Measurements from ENCODE around the gene KYNU.
"Not testable (repeated sequence)": the region's sequence is repeated elsewhere in the genome, so short reads cannot be mapped to it uniquely, and the experiment has no call there.

KYNU gene

DNA sequence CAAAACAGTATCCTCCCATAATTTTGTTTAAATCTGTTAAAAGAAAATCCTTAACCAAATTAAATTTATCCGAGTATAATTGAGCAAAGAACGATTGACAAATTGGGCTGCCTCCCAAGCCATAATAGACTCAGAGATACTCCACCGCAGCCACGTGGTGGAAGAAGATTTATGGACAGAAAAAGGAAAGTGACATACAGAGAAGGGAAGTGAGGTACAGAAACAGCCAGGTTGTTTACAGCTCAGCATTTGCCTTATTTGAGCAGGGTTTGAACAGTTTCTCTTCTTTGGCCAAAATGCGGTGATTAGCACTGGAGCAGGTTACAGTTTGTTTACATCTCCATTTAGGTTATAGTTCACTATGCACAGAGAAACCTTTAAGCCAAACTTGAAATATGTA lies 60.8 kb downstream of the KYNU start:
- no peak for DNase-seq (ENCODE audit: extremely low read depth, low read depth)
- TF ChIP-seq, protein P1, sequence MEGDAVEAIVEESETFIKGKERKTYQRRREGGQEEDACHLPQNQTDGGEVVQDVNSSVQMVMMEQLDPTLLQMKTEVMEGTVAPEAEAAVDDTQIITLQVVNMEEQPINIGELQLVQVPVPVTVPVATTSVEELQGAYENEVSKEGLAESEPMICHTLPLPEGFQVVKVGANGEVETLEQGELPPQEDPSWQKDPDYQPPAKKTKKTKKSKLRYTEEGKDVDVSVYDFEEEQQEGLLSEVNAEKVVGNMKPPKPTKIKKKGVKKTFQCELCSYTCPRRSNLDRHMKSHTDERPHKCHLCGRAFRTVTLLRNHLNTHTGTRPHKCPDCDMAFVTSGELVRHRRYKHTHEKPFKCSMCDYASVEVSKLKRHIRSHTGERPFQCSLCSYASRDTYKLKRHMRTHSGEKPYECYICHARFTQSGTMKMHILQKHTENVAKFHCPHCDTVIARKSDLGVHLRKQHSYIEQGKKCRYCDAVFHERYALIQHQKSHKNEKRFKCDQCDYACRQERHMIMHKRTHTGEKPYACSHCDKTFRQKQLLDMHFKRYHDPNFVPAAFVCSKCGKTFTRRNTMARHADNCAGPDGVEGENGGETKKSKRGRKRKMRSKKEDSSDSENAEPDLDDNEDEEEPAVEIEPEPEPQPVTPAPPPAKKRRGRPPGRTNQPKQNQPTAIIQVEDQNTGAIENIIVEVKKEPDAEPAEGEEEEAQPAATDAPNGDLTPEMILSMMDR (IDR thresholded peaks at IDR 0.05; ENCODE audit: low read depth, low read length): no peak

DNA sequence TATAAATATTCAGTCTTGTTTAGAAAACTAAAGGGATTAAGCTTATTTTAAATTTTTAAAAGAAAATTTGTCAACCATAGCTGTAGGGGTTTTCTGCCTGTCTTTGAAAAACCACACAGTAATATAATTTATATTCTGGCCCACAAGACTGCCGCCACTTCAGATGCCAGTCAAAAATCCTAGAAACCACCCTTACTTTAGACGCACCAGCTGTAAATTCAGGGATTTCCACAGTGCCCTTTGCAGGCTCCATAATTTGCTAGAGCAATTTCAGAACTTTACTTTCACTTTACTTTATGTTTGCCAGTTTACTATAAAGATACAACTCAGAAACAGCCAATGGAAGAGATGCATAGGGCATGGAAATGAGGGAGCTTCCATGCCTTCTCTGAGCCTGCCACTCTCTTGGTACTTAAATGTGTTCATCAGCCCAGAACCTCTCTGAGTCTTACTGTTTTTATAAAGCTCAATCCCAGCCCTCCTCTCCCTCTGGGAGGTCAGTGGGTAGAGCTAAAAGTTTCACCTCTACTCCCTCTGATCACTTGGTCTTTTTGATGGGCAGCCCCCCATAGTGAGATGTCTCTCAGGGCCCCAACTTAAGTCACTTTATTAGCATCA lies 63.3 kb downstream of the KYNU start:
- TF ChIP-seq, protein P1 (IDR thresholded peaks at IDR 0.05; ENCODE audit: low read depth, low read length): no peak
- DNase-seq (ENCODE audit: extremely low read depth, low read depth): no peak

GRCh38 chr2:142942690-142943089 lies 65.2 kb downstream of the KYNU start:
- TF ChIP-seq, protein P1 (IDR thresholded peaks at IDR 0.05; ENCODE audit: low read depth, low read length): no peak
- DNase-seq (ENCODE audit: extremely low read depth, low read depth): no peak

GRCh38 chr2:142944264-142944663 lies 66.8 kb downstream of the KYNU start:
- TF ChIP-seq, protein P1 (IDR thresholded peaks at IDR 0.05; ENCODE audit: low read depth, low read length): no peak
- DNase-seq (ENCODE audit: extremely low read depth, low read depth): no peak

DNA sequence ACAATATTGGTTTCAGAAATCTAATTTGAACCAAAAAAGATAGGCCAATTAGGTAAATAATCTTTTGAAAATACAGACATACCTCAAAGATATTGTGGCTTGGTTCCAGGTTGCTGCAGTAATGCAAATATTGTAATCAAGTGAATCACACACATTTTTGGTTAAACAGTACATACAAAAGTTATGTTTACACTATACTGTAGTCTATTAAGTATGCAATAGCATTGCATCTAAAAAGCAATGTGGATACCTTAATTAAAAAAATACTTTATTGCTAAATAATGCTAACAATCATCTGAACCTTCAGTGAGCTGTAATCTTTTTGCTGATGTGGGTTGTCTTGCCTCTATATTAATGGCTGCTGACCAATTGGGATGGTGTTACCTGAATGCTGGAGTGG lies 67.3 kb downstream of the KYNU start:
- no peak for DNase-seq (ENCODE audit: extremely low read depth, low read depth)
- TF ChIP-seq, protein P1 (IDR thresholded peaks at IDR 0.05; ENCODE audit: low read depth, low read length): no peak

GRCh38 chr2:142946941-142947340 lies 69.5 kb downstream of the KYNU start:
- TF ChIP-seq, protein P1 (IDR thresholded peaks at IDR 0.05; ENCODE audit: low read depth, low read length): no peak
- DNase-seq (ENCODE audit: extremely low read depth, low read depth): no peak

- DNase-seq (ENCODE audit: extremely low read depth, low read depth): not testable (repeated sequence)
These were observed 71.3 kb downstream of the KYNU start for GRCh38 chr2:142948723-142949122.

- DNase-seq (ENCODE audit: extremely low read depth, low read depth): not testable (repeated sequence)
These were observed 72.9 kb downstream of the KYNU start for GRCh38 chr2:142950323-142950722.

Data from AG09319 (cell line).